Ishikawa (cell line): ENCODE results near the gene DSP.
A peak's percentile ranks its signal among the peaks of the same experiment; 100 is the strongest.

Experiments
- NFIC ChIP-seq: IDR thresholded peaks from 2 replicates; pipeline ENCODE4 v1.6.1; 2012
- TAF1 ChIP-seq: IDR thresholded peaks from 2 replicates; pipeline ENCODE4 v1.6.1; 2012; ENCODE audit warnings: low read depth, mild to moderate bottlenecking
- TCF12 ChIP-seq: IDR thresholded peaks from 2 replicates; pipeline ENCODE4 v1.6.1; 2012; ENCODE audit warnings: low read depth
- TEAD4 ChIP-seq: IDR thresholded peaks from 2 replicates; pipeline ENCODE4 v1.6.1; 2012
- TF ChIP-seq, protein P1 (sequence below): IDR thresholded peaks from 2 replicates; pipeline ENCODE4 v1.6.1; 2012; ENCODE audit warnings: low read depth, mild to moderate bottlenecking
- TF ChIP-seq, protein P2 (sequence below): IDR thresholded peaks from 2 replicates; pipeline ENCODE4 v1.6.1; 2012
- TF ChIP-seq, protein P3 (sequence below): IDR thresholded peaks from 2 replicates; pipeline ENCODE4 v1.6.1; 2012

DNA sequence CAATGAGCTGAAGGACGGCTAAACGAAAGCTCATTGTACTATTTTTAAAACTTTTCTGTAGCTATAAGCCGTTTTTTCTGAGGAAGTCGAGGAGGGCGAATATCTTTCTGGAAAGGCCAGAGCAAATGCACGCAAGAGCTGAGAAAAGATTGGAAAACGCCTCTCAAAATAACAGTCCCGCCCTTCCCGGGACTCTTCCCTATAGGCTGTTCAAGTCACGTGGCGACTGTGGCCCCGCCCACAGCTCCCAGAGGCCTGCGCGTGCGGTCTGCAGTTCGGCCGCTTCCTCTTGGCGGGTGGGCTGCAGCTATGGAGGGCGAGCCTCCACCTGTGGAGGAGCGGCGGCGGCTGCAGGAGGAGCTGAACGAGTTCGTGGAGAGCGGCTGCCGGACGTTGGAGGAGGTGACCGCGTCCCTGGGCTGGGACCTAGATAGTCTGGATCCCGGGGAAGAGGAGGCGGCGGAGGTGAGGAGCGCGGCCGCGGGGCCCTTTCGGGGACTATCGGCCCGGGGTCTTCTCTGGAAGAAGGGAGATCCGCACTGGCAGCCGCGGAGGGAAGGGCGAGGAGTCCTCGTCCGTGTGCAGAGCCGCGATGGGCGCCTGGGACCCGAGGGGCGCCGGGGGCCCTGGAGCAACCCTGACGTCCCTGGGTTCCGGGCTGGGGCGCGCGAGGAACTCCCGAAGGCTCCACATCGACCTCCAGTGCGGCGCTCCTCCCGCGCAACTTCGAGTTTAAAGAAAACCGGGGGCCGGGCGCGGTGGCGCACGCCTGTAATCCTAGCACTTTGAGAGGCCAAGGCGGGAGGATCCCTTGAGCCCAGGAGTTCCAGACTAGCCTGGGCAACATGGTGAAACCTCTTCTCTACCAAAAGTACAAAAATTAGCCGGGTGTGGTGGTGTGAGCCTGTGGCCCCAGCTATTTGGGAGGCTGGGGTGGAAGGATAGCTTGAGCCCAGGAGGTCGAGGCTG lies 48.8 kb downstream of the DSP start, which contains the start of gene SNRNP48:
- TF ChIP-seq TEAD4 (no peak), NFIC (no peak), TAF1 (peak; percentile 95), TCF12 (0 out of 2 replicates have a peak, but pooled peaks have one; percentile 13)
- TF ChIP-seq, protein P1, sequence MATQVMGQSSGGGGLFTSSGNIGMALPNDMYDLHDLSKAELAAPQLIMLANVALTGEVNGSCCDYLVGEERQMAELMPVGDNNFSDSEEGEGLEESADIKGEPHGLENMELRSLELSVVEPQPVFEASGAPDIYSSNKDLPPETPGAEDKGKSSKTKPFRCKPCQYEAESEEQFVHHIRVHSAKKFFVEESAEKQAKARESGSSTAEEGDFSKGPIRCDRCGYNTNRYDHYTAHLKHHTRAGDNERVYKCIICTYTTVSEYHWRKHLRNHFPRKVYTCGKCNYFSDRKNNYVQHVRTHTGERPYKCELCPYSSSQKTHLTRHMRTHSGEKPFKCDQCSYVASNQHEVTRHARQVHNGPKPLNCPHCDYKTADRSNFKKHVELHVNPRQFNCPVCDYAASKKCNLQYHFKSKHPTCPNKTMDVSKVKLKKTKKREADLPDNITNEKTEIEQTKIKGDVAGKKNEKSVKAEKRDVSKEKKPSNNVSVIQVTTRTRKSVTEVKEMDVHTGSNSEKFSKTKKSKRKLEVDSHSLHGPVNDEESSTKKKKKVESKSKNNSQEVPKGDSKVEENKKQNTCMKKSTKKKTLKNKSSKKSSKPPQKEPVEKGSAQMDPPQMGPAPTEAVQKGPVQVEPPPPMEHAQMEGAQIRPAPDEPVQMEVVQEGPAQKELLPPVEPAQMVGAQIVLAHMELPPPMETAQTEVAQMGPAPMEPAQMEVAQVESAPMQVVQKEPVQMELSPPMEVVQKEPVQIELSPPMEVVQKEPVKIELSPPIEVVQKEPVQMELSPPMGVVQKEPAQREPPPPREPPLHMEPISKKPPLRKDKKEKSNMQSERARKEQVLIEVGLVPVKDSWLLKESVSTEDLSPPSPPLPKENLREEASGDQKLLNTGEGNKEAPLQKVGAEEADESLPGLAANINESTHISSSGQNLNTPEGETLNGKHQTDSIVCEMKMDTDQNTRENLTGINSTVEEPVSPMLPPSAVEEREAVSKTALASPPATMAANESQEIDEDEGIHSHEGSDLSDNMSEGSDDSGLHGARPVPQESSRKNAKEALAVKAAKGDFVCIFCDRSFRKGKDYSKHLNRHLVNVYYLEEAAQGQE = no peak
- TF ChIP-seq, protein P2, sequence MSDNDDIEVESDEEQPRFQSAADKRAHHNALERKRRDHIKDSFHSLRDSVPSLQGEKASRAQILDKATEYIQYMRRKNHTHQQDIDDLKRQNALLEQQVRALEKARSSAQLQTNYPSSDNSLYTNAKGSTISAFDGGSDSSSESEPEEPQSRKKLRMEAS = peak; percentile 76
- TF ChIP-seq, protein P3, sequence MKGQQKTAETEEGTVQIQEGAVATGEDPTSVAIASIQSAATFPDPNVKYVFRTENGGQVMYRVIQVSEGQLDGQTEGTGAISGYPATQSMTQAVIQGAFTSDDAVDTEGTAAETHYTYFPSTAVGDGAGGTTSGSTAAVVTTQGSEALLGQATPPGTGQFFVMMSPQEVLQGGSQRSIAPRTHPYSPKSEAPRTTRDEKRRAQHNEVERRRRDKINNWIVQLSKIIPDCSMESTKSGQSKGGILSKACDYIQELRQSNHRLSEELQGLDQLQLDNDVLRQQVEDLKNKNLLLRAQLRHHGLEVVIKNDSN = peak; percentile 99
